Stimulated activated CD8-positive, alpha-beta memory T cell treated with anti-CD3 and anti-CD28 coated beads, Interleukin-2, amount 100 ng/mL, for 48 hours (primary cell): ENCODE measurements around the gene PCDHB13.
"Not testable (repeated sequence)": the region's sequence is repeated elsewhere in the genome, so short reads cannot be mapped to it uniquely, and the experiment has no call there.

Experiments used
- DNase-seq, 2 donors: peaks; one replicate each; pipeline ENCODE4 v3.0.0-alpha.2; 2020; ENCODE audit warnings: low read depth in 2 of 2

PCDHB13 gene

GRCh38 chr5:141213656-141214339 lies at the start of gene PCDHB13:
TSS of gene PCDHB13 (plus strand) at chr5:141213919. CDS start at chr5:141214124, 205 bp downstream.
- DNase-seq = not testable (repeated sequence)

GRCh38 chr5:141172381-141173204 lies 41.1 kb upstream of the PCDHB13 start, which contains the start of gene PCDHB7:
TSS of gene PCDHB7 (plus strand) at chr5:141172644. CDS start at chr5:141172836, 192 bp downstream.
- DNase-seq = no peak

DNA sequence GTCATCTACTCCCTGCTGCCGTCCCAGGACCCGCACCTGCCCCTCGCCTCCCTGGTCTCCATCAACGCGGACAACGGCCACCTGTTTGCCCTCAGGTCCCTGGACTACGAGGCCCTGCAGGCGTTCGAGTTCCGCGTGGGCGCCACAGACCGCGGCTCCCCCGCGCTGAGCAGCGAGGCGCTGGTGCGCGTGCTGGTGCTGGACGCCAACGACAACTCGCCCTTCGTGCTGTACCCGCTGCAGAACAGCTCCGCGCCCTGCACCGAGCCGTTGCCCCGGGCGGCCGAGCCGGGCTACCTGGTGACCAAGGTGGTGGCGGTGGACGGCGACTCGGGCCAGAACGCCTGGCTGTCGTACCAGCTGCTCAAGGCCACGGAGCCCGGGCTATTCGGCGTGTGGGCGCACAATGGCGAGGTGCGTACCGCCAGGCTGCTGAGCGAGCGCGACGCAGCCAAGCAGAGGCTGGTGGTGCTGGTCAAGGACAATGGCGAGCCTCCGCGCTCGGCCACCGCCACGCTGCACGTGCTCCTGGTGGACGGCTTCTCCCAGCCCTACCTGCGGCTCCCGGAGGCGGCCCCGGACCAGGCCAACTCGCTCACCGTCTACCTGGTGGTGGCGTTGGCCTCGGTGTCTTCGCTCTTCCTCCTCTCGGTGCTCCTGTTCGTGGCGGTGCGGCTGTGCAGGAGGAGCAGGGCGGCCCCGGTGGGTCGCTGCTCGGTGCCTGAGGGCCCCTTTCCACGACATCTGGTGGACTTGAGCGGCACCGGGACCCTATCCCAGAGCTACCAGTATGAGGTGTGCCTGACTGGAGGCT lies 39.2 kb upstream of the PCDHB13 start:
- not testable (repeated sequence) for DNase-seq

DNA sequence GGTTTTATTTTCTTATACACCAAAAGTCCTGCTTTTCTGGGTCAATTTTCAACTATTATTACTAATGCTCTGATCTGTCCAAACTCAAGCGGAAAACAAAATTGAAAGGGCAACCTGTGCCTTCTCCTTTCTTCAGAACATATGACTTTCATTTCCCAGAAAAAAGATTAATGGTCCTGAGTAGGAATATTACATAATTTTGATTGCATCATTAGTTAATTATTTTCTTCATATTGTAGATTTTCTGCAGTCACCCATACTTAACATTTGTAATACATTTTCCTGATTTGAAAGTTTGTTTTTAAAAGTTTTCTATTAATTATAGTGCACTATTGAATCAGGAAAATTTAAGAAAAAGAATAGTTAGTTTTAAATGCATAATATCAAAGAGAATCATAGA lies 37.8 kb upstream of the PCDHB13 start:
- no peak for DNase-seq

DNA sequence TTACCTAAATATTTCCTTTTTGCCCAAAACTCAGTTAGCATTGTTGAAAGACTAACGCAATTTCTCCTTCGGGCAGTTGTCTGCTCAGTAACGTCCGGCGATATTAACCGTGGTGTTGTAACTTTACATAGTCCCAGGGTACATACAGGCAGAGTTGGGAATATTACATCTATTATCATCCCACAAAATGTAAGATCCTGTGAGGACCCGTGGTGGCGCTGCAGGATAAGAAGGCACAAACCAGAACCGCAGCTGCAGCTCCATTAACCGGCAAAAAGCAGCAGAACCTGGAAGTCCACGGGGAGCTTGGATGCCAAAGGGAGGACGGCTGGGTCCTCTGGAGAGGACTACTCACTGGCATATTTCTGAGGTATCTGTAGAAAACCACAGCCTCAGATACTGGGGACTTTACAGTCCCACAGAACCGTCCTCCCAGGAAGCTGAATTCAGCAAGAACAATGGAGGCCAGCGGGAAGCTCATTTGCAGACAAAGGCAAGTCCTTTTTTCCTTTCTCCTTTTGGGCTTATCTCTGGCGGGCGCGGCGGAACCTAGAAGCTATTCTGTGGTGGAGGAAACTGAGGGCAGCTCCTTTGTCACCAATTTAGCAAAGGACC lies 36.0 kb upstream of the PCDHB13 start, which contains the start of gene PCDHB8:
TSS of gene PCDHB8 (plus strand) at position 214 of the 615 bp plus-strand sequence. CDS start at position 459, 245 bp downstream.
- DNase-seq = not testable (repeated sequence)

GRCh38 chr5:141179371-141179770 lies 34.3 kb upstream of the PCDHB13 start:
- DNase-seq = not testable (repeated sequence)

- DNase-seq = not testable (repeated sequence)
Observed at GRCh38 chr5:141179876-141180275, 33.8 kb upstream of the PCDHB13 start.

DNA sequence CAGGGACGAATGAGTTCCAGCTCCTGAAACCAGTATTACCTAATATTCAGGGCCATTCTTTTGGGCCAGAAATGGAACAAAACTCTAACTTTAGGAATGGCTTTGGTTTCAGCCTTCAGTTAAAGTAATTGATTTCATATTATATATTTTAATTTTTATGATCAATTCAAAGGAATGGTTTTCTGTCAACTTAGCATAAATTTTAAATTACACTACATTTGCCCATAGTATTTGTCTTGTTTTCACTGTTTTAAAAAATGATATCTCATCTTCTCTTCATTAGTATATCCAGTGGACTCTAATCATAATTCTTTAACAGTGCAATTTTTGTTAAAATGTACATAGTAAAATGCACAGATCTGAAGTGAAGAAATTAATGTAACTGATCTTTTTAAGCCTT lies 33.4 kb upstream of the PCDHB13 start:
- DNase-seq = no peak

GRCh38 chr5:141182248-141182647 lies 31.5 kb upstream of the PCDHB13 start, which contains the start of gene PCDHB16:
TSS of gene PCDHB16 (plus strand) at chr5:141182387. CDS start at chr5:141182560, 173 bp downstream.
- no peak for DNase-seq

DNA sequence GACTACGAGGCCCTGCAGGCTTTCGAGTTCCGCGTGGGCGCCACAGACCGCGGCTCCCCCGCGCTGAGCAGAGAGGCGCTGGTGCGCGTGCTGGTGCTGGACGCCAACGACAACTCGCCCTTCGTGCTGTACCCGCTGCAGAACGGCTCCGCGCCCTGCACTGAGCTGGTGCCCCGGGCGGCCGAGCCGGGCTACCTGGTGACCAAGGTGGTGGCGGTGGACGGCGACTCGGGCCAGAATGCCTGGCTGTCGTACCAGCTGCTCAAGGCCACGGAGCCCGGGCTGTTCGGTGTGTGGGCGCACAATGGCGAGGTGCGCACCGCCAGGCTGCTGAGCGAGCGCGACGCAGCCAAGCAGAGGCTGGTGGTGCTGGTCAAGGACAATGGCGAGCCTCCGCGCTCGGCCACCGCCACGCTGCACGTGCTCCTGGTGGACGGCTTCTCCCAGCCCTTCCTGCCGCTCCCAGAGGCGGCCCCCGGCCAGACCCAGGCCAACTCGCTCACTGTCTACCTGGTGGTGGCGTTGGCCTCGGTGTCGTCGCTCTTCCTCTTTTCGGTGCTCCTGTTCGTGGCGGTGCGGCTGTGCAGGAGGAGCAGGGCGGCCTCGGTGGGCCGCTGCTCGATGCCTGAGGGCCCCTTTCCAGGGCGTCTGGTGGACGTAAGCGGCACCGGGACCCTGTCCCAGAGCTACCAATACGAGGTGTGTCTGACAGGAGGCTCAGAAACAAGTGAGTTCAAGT lies 29.4 kb upstream of the PCDHB13 start:
- DNase-seq = not testable (repeated sequence)

DNA sequence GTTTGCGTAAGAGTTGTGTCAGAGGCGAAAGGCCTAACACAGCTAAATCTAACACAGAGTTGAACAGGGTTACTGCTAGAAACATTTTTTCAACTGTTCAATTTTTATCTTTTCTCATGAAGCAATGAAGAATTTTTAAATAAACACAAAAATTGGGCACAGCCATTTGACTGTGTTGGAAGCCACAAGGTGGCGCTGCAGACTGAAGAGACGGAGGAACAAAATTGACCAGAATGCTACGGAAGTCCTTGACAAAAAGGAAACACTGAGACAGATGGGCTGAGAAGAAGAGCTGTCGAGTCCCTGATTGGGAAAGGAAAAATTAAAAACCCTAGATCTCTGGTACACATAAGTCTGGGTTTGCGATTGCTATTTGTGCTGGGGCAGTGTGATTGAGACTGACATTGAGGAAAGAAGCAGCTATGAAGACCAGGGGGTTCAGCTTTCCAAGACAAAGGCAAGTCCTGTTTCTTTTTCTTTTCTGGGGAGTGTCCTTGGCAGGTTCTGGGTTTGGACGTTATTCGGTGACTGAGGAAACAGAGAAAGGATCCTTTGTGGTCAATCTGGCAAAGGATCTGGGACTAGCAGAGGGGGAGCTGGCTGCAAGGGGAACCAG lies 26.7 kb upstream of the PCDHB13 start, which contains the start of gene PCDHB9:
TSS of gene PCDHB9 (plus strand) at position 265 of the 616 bp plus-strand sequence. CDS start at position 423, 158 bp downstream.
- DNase-seq = no peak

- DNase-seq = not testable (repeated sequence)
Observed at GRCh38 chr5:141188682-141189081, 25.0 kb upstream of the PCDHB13 start.

DNA sequence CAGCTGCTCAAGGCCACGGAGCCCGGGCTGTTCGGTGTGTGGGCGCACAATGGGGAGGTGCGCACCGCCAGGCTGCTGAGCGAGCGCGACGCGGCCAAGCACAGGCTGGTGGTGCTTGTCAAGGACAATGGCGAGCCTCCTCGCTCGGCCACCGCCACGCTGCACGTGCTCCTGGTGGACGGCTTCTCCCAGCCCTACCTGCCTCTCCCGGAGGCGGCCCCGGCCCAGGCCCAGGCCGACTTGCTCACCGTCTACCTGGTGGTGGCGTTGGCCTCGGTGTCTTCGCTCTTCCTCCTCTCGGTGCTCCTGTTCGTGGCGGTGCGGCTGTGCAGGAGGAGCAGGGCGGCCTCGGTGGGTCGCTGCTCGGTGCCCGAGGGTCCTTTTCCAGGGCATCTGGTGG lies 24.6 kb upstream of the PCDHB13 start:
- DNase-seq = not testable (repeated sequence)

DNA sequence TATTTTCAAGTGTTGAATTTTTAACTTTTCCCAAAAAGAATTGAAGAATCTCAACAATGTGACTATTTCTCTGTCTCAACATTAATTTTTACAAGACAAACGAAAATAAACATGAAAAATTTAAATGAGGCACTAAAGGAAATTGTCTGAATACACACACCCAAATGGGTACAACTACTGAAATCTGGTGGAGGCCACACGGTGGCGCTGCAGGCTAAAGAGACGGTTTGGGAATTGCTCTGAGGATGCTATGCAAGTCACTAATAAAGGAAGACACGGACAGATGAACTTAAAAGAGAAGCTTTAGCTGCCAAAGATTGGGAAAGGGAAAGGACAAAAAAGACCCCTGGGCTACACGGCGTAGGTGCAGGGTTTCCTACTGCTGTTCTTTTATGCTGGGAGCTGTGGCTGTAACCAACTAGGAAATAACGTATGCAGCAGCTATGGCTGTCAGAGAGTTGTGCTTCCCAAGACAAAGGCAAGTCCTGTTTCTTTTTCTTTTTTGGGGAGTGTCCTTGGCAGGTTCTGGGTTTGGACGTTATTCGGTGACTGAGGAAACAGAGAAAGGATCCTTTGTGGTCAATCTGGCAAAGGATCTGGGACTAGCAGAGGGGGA lies 21.5 kb upstream of the PCDHB13 start, which contains the start of gene PCDHB10:
TSS of gene PCDHB10 (plus strand) at position 244 of the 616 bp plus-strand sequence. CDS start at position 444, 200 bp downstream.
- no peak for DNase-seq

- not testable (repeated sequence) for DNase-seq
Observed at GRCh38 chr5:141194332-141194731, 19.4 kb upstream of the PCDHB13 start.

GRCh38 chr5:141196363-141196762 lies 17.4 kb upstream of the PCDHB13 start:
- no peak for DNase-seq

GRCh38 chr5:141199359-141200235 lies 14.1 kb upstream of the PCDHB13 start, which contains the start of gene PCDHB11:
TSS of gene PCDHB11 (plus strand) at chr5:141199627. CDS start at chr5:141199775, 148 bp downstream.
- DNase-seq = no peak

- DNase-seq = not testable (repeated sequence)
Observed at GRCh38 chr5:141201126-141201525, 12.6 kb upstream of the PCDHB13 start.
